ENCODE results near the gene AGAP6.
"Not testable (repeated sequence)": the region's sequence is repeated elsewhere in the genome, so short reads cannot be mapped to it uniquely, and the experiment has no call there.

AGAP6 gene

GRCh38 chr10:49972094-49972493 is 16.1 kb upstream of the AGAP6 start:
- H3K27me3 ChIP-seq (ENCODE audit: control insufficient read depth in 1 of 2, insufficient read depth in 2 of 2, low read length in 2 of 2); H3K4me1 ChIP-seq (ENCODE audit: control insufficient read depth in 1 of 2, insufficient read depth in 2 of 2, low read length in 2 of 2); H3K9me3 ChIP-seq (ENCODE audit: control insufficient read depth in 1 of 2, low read length in 2 of 2); H3K36me3 ChIP-seq (ENCODE audit: control insufficient read depth in 1 of 2, insufficient read depth in 2 of 2, low read length in 2 of 2); H3K4me3 ChIP-seq (ENCODE audit: low read depth in 1 of 2, low read length in 2 of 2); H3K27ac ChIP-seq (ENCODE audit: low read depth, low read length); H3K9ac ChIP-seq (ENCODE audit: low read depth in 1 of 2, low read length in 2 of 2): not testable (repeated sequence)

GRCh38 chr10:49977756-49978155 is 10.4 kb upstream of the AGAP6 start:
- not testable (repeated sequence) for H3K27ac ChIP-seq (ENCODE audit: low read depth, low read length); H3K9ac ChIP-seq (ENCODE audit: low read depth in 1 of 2, low read length in 2 of 2); H3K4me1 ChIP-seq (ENCODE audit: control insufficient read depth in 1 of 2, insufficient read depth in 2 of 2, low read length in 2 of 2); H3K36me3 ChIP-seq (ENCODE audit: control insufficient read depth in 1 of 2, insufficient read depth in 2 of 2, low read length in 2 of 2); H3K27me3 ChIP-seq (ENCODE audit: control insufficient read depth in 1 of 2, insufficient read depth in 2 of 2, low read length in 2 of 2); H3K4me3 ChIP-seq (ENCODE audit: low read depth in 1 of 2, low read length in 2 of 2); H3K9me3 ChIP-seq (ENCODE audit: control insufficient read depth in 1 of 2, low read length in 2 of 2)

GRCh38 chr10:49987207-49987606 is 999 bp upstream of the AGAP6 start:
- H3K27me3 ChIP-seq (ENCODE audit: control insufficient read depth in 1 of 2, insufficient read depth in 2 of 2, low read length in 2 of 2); H3K9me3 ChIP-seq (ENCODE audit: control insufficient read depth in 1 of 2, low read length in 2 of 2); H3K4me3 ChIP-seq (ENCODE audit: low read depth in 1 of 2, low read length in 2 of 2); H3K27ac ChIP-seq (ENCODE audit: low read depth, low read length); H3K36me3 ChIP-seq (ENCODE audit: control insufficient read depth in 1 of 2, insufficient read depth in 2 of 2, low read length in 2 of 2); H3K9ac ChIP-seq (ENCODE audit: low read depth in 1 of 2, low read length in 2 of 2); H3K4me1 ChIP-seq (ENCODE audit: control insufficient read depth in 1 of 2, insufficient read depth in 2 of 2, low read length in 2 of 2): not testable (repeated sequence)

- H3K9ac ChIP-seq (ENCODE audit: low read depth in 1 of 2, low read length in 2 of 2); H3K27me3 ChIP-seq (ENCODE audit: control insufficient read depth in 1 of 2, insufficient read depth in 2 of 2, low read length in 2 of 2); H3K4me1 ChIP-seq (ENCODE audit: control insufficient read depth in 1 of 2, insufficient read depth in 2 of 2, low read length in 2 of 2); H3K4me3 ChIP-seq (ENCODE audit: low read depth in 1 of 2, low read length in 2 of 2); H3K9me3 ChIP-seq (ENCODE audit: control insufficient read depth in 1 of 2, low read length in 2 of 2); H3K36me3 ChIP-seq (ENCODE audit: control insufficient read depth in 1 of 2, insufficient read depth in 2 of 2, low read length in 2 of 2); H3K27ac ChIP-seq (ENCODE audit: low read depth, low read length): not testable (repeated sequence)
Observed at GRCh38 chr10:49995321-49995720, 7.1 kb downstream of the AGAP6 start.

DNA sequence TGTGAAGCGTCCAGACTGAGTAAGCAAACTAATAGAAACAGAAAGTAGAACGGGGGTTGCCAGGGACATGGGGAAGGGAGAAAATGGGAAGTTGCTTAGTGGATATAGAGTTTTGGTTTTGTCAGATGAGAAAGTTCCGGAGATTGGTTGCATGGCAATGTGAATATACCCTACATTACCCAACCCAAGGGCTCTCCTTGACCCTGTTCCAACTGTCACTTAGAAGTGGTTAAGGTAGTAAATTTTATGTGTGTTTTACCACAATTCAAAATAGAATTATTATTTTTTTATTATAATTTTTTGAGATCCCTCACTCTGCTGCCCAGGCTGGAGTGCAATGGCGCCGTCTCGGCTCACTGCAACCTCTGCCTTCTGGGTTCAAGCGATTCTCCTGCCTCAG is 25.8 kb downstream of the AGAP6 start:
- not testable (repeated sequence) for H3K27ac ChIP-seq (ENCODE audit: low read depth, low read length); H3K36me3 ChIP-seq (ENCODE audit: control insufficient read depth in 1 of 2, insufficient read depth in 2 of 2, low read length in 2 of 2); H3K27me3 ChIP-seq (ENCODE audit: control insufficient read depth in 1 of 2, insufficient read depth in 2 of 2, low read length in 2 of 2); H3K9me3 ChIP-seq (ENCODE audit: control insufficient read depth in 1 of 2, low read length in 2 of 2); H3K4me1 ChIP-seq (ENCODE audit: control insufficient read depth in 1 of 2, insufficient read depth in 2 of 2, low read length in 2 of 2); H3K4me3 ChIP-seq (ENCODE audit: low read depth in 1 of 2, low read length in 2 of 2); H3K9ac ChIP-seq (ENCODE audit: low read depth in 1 of 2, low read length in 2 of 2)

DNA sequence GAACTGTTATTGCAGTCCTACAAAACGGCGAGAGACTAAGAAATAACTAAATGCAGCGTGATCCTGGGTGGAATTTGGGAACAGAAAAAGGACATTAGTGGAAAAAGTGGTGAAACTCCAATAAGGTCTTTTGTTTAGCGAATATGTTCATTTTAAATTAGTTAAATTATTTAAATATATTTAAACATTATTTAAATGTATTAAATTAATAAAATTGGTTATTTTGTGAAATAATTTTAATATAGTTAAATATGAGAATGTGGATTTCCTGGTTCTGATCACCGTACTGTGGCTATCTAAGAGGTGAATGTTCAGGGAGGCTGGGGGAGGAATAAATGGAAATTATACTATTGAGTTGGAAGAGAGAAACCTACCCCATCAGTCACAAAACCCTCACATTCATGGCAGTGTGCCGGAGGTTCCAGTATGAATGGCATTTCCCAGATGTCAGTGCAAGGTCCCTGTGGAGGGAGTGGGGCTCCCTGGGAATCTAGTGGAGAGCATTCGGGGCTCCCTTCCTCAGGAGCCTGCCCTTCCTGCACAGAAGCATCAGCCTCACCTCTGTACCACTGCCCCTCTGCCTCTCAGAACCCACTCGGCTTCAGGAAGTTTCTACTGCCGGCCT is 27.5 kb downstream of the AGAP6 start:
- H3K36me3 ChIP-seq (ENCODE audit: control insufficient read depth in 1 of 2, insufficient read depth in 2 of 2, low read length in 2 of 2); H3K9ac ChIP-seq (ENCODE audit: low read depth in 1 of 2, low read length in 2 of 2); H3K4me1 ChIP-seq (ENCODE audit: control insufficient read depth in 1 of 2, insufficient read depth in 2 of 2, low read length in 2 of 2); H3K27ac ChIP-seq (ENCODE audit: low read depth, low read length); H3K4me3 ChIP-seq (ENCODE audit: low read depth in 1 of 2, low read length in 2 of 2); H3K9me3 ChIP-seq (ENCODE audit: control insufficient read depth in 1 of 2, low read length in 2 of 2); H3K27me3 ChIP-seq (ENCODE audit: control insufficient read depth in 1 of 2, insufficient read depth in 2 of 2, low read length in 2 of 2): not testable (repeated sequence)

DNA sequence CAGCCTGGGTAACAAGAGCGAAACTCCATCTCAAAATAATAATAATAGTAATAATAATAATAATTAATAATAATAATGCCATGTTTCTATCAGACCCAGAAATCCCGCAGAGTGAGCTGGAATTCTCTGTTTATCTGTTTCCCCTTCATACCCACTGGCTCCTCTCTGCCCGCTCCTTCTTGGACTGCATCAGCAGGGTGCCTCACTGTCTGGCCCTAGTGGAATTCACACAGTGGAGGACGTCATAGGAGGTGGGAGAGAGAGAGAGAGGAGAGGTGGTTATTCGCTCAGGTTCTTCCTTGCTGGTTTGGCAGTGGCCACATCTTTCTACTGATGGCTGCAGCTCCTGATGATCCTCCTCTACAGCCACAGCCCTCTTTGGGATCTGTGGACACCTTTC is 28.7 kb downstream of the AGAP6 start:
- H3K27ac ChIP-seq (ENCODE audit: low read depth, low read length); H3K4me1 ChIP-seq (ENCODE audit: control insufficient read depth in 1 of 2, insufficient read depth in 2 of 2, low read length in 2 of 2); H3K4me3 ChIP-seq (ENCODE audit: low read depth in 1 of 2, low read length in 2 of 2); H3K9me3 ChIP-seq (ENCODE audit: control insufficient read depth in 1 of 2, low read length in 2 of 2); H3K36me3 ChIP-seq (ENCODE audit: control insufficient read depth in 1 of 2, insufficient read depth in 2 of 2, low read length in 2 of 2); H3K27me3 ChIP-seq (ENCODE audit: control insufficient read depth in 1 of 2, insufficient read depth in 2 of 2, low read length in 2 of 2); H3K9ac ChIP-seq (ENCODE audit: low read depth in 1 of 2, low read length in 2 of 2): not testable (repeated sequence)

GRCh38 chr10:50017646-50018045 is 29.4 kb downstream of the AGAP6 start:
- H3K4me3 ChIP-seq (ENCODE audit: low read depth in 1 of 2, low read length in 2 of 2); H3K9ac ChIP-seq (ENCODE audit: low read depth in 1 of 2, low read length in 2 of 2); H3K27me3 ChIP-seq (ENCODE audit: control insufficient read depth in 1 of 2, insufficient read depth in 2 of 2, low read length in 2 of 2); H3K27ac ChIP-seq (ENCODE audit: low read depth, low read length); H3K4me1 ChIP-seq (ENCODE audit: control insufficient read depth in 1 of 2, insufficient read depth in 2 of 2, low read length in 2 of 2); H3K36me3 ChIP-seq (ENCODE audit: control insufficient read depth in 1 of 2, insufficient read depth in 2 of 2, low read length in 2 of 2); H3K9me3 ChIP-seq (ENCODE audit: control insufficient read depth in 1 of 2, low read length in 2 of 2): not testable (repeated sequence)

DNA sequence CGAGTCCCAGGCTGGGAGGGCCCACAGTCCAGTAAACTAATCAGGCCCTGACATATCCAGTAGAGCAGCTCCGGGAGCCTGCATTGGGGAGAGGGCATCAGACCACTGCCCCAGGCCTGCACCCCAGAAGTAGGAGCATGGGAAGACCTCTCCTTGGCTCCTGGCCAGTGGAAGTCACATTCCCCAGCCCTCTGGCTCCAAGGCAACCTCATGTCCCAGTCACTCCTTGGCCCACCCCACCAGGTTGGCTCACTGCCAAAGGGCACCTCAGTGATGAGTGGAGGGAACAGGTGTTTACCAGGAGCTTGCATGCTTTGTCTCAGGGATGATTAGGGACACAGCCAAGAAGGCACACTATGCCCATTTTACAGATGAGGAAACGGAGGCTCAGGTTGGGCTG is 31.1 kb downstream of the AGAP6 start:
- not testable (repeated sequence) for H3K9me3 ChIP-seq (ENCODE audit: control insufficient read depth in 1 of 2, low read length in 2 of 2)

DNA sequence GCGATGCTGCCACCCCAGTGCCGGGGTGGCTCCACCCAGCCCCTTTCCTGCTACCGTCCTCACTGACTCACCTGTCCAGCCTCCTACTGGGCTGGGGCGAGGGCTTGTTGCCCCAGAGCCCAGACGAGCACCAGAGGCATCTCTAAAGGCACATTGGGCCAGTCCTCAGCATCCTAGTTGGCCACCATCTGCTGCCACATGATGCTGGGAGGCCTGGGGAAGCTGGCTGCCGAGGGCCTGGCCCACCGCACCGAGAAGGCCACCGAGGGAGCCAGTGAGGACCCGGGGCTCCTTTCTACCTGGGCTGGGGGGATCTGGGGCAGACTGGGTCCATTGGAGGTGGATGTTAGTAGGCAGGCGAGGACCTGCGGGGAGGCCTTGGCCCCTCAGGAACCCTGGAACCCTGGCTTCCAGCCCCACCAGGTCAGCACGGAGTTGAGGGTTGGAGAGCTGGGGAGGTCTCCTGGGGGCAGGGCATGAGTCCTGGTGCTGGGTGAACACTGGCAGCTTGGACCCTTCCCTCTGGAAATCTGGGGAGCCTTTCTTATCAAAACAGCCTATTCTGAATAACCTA is 32.3 kb downstream of the AGAP6 start:
- not testable (repeated sequence) for H3K27me3 ChIP-seq (ENCODE audit: control insufficient read depth in 1 of 2, insufficient read depth in 2 of 2, low read length in 2 of 2); H3K9ac ChIP-seq (ENCODE audit: low read depth in 1 of 2, low read length in 2 of 2); H3K9me3 ChIP-seq (ENCODE audit: control insufficient read depth in 1 of 2, low read length in 2 of 2); H3K4me1 ChIP-seq (ENCODE audit: control insufficient read depth in 1 of 2, insufficient read depth in 2 of 2, low read length in 2 of 2); H3K27ac ChIP-seq (ENCODE audit: low read depth, low read length); H3K36me3 ChIP-seq (ENCODE audit: control insufficient read depth in 1 of 2, insufficient read depth in 2 of 2, low read length in 2 of 2); H3K4me3 ChIP-seq (ENCODE audit: low read depth in 1 of 2, low read length in 2 of 2)

More for the DNA sequence above, 31.1 kb downstream of the AGAP6 start:
- H3K9ac ChIP-seq (ENCODE audit: low read depth in 1 of 2, low read length in 2 of 2); H3K27me3 ChIP-seq (ENCODE audit: control insufficient read depth in 1 of 2, insufficient read depth in 2 of 2, low read length in 2 of 2); H3K36me3 ChIP-seq (ENCODE audit: control insufficient read depth in 1 of 2, insufficient read depth in 2 of 2, low read length in 2 of 2); H3K27ac ChIP-seq (ENCODE audit: low read depth, low read length); H3K4me1 ChIP-seq (ENCODE audit: control insufficient read depth in 1 of 2, insufficient read depth in 2 of 2, low read length in 2 of 2); H3K4me3 ChIP-seq (ENCODE audit: low read depth in 1 of 2, low read length in 2 of 2): not testable (repeated sequence)

DNA sequence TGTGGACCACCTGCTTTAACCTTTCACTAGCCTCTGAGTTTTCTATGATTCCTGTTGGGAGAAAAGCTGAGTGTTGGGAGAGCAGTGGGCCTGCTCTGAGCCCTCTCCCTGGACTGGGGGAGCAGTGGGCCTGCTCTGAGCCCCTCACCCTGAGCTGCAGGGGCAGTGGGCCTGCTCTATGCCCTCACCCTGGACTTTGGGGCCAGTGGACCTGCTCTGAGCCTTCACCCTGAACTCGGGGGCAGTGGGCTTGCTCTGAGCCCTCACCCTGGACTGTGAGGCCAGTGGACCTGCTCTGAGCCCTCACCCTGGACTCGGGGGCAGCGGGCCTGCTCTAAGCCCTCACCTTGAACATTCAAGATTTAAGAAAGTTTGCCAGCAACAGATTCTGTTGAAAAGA is 33.4 kb downstream of the AGAP6 start:
- no peaks in the 10 kb centered on the region for H3K9me3 ChIP-seq (ENCODE audit: control insufficient read depth in 1 of 2, low read length in 2 of 2)
- no peak overlapping the region for H3K4me3 ChIP-seq (ENCODE audit: low read depth in 1 of 2, low read length in 2 of 2)
- H3K9ac ChIP-seq (ENCODE audit: low read depth in 1 of 2, low read length in 2 of 2) = no peak overlapping the region
- H3K36me3 ChIP-seq (ENCODE audit: control insufficient read depth in 1 of 2, insufficient read depth in 2 of 2, low read length in 2 of 2) = no peaks in the 10 kb centered on the region
- H3K27me3 ChIP-seq (ENCODE audit: control insufficient read depth in 1 of 2, insufficient read depth in 2 of 2, low read length in 2 of 2) = peaks cover 0 to 4% of the 10 kb centered on the region in 2 donors
- no peak overlapping the region for H3K27ac ChIP-seq (ENCODE audit: low read depth, low read length)
- H3K4me1 ChIP-seq (ENCODE audit: control insufficient read depth in 1 of 2, insufficient read depth in 2 of 2, low read length in 2 of 2) = no peaks in the 10 kb centered on the region
